ENCODE data around the gene DSTN.

The DSTN gene

DNA sequence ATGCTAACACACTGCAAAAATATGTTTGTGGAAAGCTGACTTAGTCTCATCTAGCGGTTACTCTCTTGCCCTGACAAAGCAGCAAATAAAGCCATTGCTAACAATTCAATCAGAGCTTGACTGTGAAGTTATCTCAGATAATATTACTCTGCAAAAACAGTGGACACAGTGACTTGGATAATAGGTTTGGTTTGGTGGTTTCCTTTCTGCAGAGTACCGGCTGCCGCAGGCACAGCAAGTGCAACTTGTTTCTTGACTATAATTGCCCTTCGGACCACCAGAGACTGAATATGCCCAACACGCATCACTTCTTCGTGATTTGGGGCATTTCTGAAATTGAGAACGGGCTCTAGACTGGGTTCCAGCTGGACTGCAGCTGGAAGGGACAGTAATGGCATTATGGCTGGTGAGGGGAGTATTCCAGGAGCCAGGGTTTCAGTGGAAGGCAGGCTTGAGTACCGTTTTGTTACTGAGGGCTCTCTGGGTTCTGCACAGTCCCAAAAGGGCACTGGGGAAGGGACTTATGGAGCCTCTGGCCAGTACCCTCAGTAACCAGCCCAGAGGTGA, 40.0 kb downstream of the DSTN start:
- no peak for DNase-seq (ENCODE audit: low read depth)
- no peak overlapping the region for H3K4me3 ChIP-seq (ENCODE audit: low read depth, low read length)
- TF ChIP-seq, protein P1, sequence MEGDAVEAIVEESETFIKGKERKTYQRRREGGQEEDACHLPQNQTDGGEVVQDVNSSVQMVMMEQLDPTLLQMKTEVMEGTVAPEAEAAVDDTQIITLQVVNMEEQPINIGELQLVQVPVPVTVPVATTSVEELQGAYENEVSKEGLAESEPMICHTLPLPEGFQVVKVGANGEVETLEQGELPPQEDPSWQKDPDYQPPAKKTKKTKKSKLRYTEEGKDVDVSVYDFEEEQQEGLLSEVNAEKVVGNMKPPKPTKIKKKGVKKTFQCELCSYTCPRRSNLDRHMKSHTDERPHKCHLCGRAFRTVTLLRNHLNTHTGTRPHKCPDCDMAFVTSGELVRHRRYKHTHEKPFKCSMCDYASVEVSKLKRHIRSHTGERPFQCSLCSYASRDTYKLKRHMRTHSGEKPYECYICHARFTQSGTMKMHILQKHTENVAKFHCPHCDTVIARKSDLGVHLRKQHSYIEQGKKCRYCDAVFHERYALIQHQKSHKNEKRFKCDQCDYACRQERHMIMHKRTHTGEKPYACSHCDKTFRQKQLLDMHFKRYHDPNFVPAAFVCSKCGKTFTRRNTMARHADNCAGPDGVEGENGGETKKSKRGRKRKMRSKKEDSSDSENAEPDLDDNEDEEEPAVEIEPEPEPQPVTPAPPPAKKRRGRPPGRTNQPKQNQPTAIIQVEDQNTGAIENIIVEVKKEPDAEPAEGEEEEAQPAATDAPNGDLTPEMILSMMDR (IDR thresholded peaks at IDR 0.05; ENCODE audit: control insufficient read depth, extremely low read depth, insufficient read depth) = no peak

DNA sequence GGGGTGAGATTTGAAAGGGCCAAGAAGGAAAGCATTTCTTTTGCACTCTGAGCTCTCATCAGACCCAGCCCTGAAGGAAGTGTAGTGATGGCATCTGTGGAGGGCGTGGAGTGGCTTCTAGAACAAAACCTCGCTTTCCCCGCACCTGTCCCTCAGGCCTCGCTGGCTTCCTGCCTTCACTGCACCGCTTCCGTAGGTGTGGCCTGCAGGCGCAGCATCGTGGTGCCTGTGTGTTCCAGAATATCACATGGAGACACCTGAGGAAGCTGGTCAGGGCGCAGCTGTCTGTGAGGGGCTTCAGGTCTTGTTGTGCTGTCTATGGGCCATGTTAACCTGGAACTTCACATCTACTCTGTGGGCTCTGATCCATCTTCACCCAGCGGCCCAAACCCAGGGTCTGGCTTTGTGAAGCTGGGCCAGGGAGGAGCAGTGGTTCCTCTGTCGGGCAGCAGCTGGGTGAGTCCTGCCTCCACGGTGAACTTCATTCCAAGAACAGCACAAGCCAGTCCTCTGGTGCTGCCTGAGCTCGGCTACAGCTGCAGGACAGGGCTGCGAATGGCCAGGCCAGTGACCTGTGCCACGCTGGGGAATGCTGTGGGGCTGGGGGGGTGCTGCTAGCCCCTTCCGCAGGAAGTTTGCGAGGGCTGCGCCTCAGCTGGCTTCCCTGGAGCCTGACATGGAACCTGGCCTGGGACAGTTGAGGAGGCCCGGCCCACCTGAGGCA, 40.9 kb downstream of the DSTN start:
- TF ChIP-seq, protein P1 (IDR thresholded peaks at IDR 0.05; ENCODE audit: control insufficient read depth, extremely low read depth, insufficient read depth) = no peak
- no peak for DNase-seq (ENCODE audit: low read depth)
- H3K4me3 ChIP-seq (ENCODE audit: low read depth, low read length) = no peak overlapping the region

DNA sequence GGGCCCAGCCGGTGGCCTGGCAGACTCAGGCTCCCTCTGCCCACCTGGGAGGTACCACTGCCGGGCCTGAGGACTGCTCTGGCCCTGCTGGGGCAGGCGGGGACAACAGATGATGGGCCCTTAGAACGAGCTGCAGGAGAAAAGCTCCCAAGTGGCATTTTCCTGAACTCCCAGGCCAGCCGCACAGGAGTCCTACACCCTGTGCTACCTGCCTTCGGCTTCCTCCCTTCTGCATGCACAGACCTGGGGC, 41.3 kb downstream of the DSTN start:
- no peak for DNase-seq (ENCODE audit: low read depth)

DNA sequence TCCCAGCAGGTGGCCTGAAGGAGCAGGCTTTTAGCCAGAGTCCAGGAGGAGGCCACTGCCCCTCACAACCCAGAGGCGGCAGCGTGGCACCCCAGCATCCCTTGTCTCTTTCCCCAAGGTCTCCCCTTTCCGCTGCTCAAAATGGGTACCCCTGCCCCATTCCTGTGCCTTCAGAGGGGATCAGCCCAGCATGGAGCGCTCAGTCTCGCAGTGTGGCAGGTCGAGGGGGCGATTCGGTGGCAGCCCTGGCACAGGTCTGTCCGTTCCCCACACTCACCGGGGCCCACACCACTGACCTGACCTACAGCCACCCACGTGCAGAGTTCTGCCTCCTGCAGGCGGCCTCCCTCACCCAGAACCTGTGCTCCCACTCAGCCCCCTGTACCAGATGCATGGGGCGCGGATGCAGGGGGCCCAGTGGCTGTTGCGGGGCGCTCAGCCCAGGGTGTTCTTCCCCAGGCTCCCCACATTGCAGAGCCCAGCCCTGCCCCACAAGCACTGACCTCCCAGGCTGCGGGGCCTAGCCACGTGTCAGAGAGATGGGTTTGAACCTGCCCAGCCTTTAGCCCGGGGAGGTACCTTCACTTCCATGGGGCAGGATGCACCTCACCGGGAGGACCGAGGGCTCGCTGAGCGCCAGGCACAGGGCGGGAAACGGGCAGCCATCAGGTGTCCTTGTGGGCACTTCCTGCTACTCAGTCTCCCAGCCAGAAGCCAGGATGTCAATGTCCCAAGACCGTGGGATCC, 41.8 kb downstream of the DSTN start:
- TF ChIP-seq, protein P1 (IDR thresholded peaks at IDR 0.05; ENCODE audit: control insufficient read depth, extremely low read depth, insufficient read depth) = peak; percentile 55
- no peak overlapping the region for H3K4me3 ChIP-seq (ENCODE audit: low read depth, low read length)
- DNase-seq (ENCODE audit: low read depth) = no peak

More for the DNA sequence above, 41.3 kb downstream of the DSTN start:
- TF ChIP-seq, protein P1 (IDR thresholded peaks at IDR 0.05; ENCODE audit: control insufficient read depth, extremely low read depth, insufficient read depth) = no peak
- no peak overlapping the region for H3K4me3 ChIP-seq (ENCODE audit: low read depth, low read length)

DNA sequence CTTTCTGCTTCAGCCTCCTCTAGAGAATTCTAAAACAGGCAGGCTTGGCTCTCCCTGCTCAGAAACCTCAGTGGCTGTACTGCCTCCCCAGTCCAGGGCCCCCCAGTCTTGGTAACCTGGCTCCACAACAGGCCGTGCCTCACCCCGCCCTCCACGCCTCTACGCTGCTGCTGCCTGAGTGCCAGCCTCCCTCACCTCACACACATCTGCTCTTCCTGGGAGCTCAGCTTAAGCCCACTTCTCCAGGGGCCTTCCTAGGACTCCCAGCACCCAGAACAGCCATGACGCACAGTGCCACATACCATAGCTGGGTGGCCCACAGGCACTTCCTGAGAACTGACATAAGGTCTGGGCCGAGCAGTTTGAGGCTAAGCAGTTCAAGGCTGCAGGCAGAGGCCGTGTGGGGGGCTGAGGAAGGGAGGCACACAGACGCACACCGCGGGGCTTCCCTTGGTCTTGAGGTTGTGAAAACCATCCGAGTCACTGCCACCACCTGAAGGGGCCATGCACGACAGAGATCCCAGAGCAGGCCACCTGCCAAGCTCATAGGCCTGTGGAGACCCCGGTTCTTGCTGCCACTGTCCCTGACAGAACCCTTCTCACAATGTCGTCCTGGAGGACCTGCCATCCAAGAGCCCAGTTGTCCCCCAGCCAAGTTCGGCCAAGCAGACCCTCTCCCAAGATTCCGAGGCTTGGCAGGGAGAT, 42.6 kb downstream of the DSTN start:
- H3K4me3 ChIP-seq (ENCODE audit: low read depth, low read length) = no peak overlapping the region
- no peak for DNase-seq (ENCODE audit: low read depth)
- TF ChIP-seq, protein P1 (IDR thresholded peaks at IDR 0.05; ENCODE audit: control insufficient read depth, extremely low read depth, insufficient read depth) = no peak

DNA sequence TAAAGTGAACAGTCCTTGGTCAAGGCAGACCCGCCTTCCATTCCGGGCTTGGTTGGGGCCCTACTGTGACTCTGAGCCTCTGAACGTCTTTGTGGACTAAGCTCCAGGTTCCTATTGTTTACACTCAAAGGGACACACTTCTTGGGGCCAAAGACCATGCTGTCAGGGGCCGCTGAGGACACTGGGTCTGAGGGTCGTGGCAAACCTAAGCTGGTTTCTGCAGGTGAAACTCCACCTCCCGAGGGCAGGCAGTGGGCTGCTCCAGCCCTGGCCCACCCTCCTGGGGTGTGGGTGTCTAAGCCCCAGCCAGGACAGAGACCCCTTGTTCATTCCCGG, 43.1 kb downstream of the DSTN start:
- TF ChIP-seq, protein P1 (IDR thresholded peaks at IDR 0.05; ENCODE audit: control insufficient read depth, extremely low read depth, insufficient read depth) = no peak
- no peak for DNase-seq (ENCODE audit: low read depth)
- no peak overlapping the region for H3K4me3 ChIP-seq (ENCODE audit: low read depth, low read length)
